Measurements from ENCODE around the gene GDA.

The GDA gene

DNA sequence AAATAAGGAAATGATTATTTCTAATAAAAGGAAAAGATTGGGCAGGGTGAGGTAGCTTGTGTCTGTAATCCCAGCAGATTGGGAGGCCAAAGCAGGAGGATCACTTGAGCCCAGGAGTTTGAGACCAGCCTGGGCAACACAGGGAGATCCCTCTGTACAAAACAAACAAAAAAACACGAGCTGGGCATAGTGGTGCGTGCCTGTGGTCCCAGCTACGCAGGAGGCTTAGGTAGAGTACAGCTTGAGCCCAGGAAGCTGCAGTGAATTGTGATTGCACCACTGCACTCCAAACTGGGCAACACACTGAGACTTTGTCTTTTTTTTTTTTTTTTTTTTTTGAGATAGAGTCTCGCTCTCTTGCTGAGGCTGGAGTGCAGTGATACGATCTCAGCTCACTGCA is 18.8 kb downstream of the GDA start:
- TF ChIP-seq, protein P1, sequence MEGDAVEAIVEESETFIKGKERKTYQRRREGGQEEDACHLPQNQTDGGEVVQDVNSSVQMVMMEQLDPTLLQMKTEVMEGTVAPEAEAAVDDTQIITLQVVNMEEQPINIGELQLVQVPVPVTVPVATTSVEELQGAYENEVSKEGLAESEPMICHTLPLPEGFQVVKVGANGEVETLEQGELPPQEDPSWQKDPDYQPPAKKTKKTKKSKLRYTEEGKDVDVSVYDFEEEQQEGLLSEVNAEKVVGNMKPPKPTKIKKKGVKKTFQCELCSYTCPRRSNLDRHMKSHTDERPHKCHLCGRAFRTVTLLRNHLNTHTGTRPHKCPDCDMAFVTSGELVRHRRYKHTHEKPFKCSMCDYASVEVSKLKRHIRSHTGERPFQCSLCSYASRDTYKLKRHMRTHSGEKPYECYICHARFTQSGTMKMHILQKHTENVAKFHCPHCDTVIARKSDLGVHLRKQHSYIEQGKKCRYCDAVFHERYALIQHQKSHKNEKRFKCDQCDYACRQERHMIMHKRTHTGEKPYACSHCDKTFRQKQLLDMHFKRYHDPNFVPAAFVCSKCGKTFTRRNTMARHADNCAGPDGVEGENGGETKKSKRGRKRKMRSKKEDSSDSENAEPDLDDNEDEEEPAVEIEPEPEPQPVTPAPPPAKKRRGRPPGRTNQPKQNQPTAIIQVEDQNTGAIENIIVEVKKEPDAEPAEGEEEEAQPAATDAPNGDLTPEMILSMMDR (IDR thresholded peaks at IDR 0.05; ENCODE audit: control insufficient read depth, extremely low read depth, insufficient read depth) = no peak
- no peak for DNase-seq (ENCODE audit: low read depth)
- H3K4me3 ChIP-seq (ENCODE audit: low read depth, low read length) = no peak overlapping the region

- TF ChIP-seq, protein P1 (IDR thresholded peaks at IDR 0.05; ENCODE audit: control insufficient read depth, extremely low read depth, insufficient read depth) = no peak
- no peak for DNase-seq (ENCODE audit: low read depth)
- no peak overlapping the region for H3K4me3 ChIP-seq (ENCODE audit: low read depth, low read length)
These were observed 19.9 kb downstream of the GDA start for GRCh38 chr9:72169178-72169577.

DNA sequence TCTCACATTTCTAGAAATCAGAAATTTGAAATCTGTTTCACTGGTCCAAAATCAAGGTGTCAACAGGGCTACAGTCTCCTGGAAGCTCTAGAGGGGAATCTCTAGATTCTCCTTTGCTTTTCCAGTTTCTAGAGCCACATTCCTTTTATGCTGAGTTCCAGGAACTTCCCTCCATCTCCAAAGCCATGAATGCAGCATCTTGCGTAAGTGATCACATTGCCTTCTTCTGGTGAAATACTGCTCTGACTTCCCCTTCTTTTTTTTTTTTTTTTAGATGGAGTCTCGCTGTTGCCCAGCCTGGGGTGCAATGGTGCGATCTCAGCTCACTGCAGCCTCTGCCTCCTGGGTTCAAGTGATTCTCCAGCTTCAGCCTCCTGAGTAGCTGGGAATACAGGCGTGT is 23.8 kb downstream of the GDA start:
- no peak overlapping the region for H3K4me3 ChIP-seq (ENCODE audit: low read depth, low read length)
- no peak for DNase-seq (ENCODE audit: low read depth)
- TF ChIP-seq, protein P1 (IDR thresholded peaks at IDR 0.05; ENCODE audit: control insufficient read depth, extremely low read depth, insufficient read depth) = no peak

- TF ChIP-seq, protein P1 (IDR thresholded peaks at IDR 0.05; ENCODE audit: control insufficient read depth, extremely low read depth, insufficient read depth) = no peak
- DNase-seq (ENCODE audit: low read depth) = no peak
- H3K4me3 ChIP-seq (ENCODE audit: low read depth, low read length) = no peak overlapping the region
These were observed 36.3 kb downstream of the GDA start for GRCh38 chr9:72185561-72185960.

DNA sequence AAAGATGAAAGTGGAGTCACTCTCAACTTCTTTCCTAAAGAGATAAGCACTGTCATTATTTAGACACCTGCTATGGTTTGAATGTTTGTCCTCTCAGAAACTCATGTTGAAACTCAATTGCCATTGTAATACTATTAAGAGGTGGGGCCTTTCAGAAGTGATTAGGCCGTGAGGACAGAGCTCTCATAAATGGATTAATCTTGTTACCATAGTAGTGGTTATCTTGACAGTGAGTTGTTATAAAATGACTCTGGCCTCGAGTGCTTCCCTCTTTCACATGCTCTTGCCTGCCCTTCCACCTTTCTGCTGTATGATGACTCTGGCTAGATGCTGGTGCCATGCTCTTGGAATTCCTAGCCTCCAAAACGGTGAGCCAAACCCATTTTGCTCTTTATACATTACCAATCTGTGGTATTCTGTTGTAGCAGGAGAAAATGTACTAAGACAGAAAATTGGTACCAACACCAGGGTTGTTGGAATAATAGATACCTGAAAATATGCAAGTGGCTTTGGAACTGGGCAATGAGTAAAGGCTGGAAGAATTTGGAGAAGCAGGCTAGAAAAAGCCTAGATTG is 38.0 kb downstream of the GDA start:
- DNase-seq (ENCODE audit: low read depth) = no peak
- TF ChIP-seq, protein P1 (IDR thresholded peaks at IDR 0.05; ENCODE audit: control insufficient read depth, extremely low read depth, insufficient read depth) = no peak
- H3K4me3 ChIP-seq (ENCODE audit: low read depth, low read length) = no peak overlapping the region

DNA sequence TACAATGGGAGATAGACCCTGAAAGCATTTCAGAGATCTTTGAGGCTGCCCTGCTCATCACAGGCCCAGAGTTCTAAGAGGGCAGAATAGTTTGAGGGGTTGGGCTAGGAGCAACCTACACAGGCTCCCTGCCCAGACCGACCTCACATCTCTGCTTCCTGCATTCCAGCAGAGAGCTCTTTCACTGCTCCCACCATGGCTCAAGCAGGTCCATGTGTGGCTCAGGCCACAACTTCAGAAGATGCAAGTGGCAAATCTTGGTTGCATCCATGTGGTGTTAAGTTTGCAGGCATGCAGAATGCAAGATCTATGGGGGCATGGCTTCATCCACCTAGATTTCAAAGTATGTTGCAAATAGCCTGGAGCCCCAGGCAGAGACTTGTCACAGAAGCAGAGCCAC is 39.0 kb downstream of the GDA start:
- no peak for DNase-seq (ENCODE audit: low read depth)
- TF ChIP-seq, protein P1 (IDR thresholded peaks at IDR 0.05; ENCODE audit: control insufficient read depth, extremely low read depth, insufficient read depth) = no peak
- H3K4me3 ChIP-seq (ENCODE audit: low read depth, low read length) = no peak overlapping the region

- TF ChIP-seq, protein P1 (IDR thresholded peaks at IDR 0.05; ENCODE audit: control insufficient read depth, extremely low read depth, insufficient read depth) = no peak
- no peak overlapping the region for H3K4me3 ChIP-seq (ENCODE audit: low read depth, low read length)
- DNase-seq (ENCODE audit: low read depth) = no peak
These were observed 44.2 kb downstream of the GDA start for GRCh38 chr9:72193478-72193881.

All from LNCaP clone FGC (cell line).